Fibroblast of pulmonary artery (primary cell): ENCODE measurements around the gene EID2B.

Experiments used
- DNase-seq: peaks from one replicate; pipeline ENCODE4 v3.0.0-alpha.2; 2010; ENCODE audit warnings: low read depth
- H3K4me3 ChIP-seq: replicated peaks from 2 replicates; pipeline ENCODE4 v1.5.1; 2011; ENCODE audit warnings: low read depth, mild to moderate bottlenecking, control low read depth, low read length, moderate library complexity
- TF ChIP-seq, protein P1 (sequence below): IDR thresholded peaks from 2 replicates; pipeline ENCODE4 v1.5.1; 2011; ENCODE audit warnings: mild to moderate bottlenecking, control low read depth, low read length, inconsistent platforms; ENCODE audit errors: missing control alignments

EID2B gene

DNA sequence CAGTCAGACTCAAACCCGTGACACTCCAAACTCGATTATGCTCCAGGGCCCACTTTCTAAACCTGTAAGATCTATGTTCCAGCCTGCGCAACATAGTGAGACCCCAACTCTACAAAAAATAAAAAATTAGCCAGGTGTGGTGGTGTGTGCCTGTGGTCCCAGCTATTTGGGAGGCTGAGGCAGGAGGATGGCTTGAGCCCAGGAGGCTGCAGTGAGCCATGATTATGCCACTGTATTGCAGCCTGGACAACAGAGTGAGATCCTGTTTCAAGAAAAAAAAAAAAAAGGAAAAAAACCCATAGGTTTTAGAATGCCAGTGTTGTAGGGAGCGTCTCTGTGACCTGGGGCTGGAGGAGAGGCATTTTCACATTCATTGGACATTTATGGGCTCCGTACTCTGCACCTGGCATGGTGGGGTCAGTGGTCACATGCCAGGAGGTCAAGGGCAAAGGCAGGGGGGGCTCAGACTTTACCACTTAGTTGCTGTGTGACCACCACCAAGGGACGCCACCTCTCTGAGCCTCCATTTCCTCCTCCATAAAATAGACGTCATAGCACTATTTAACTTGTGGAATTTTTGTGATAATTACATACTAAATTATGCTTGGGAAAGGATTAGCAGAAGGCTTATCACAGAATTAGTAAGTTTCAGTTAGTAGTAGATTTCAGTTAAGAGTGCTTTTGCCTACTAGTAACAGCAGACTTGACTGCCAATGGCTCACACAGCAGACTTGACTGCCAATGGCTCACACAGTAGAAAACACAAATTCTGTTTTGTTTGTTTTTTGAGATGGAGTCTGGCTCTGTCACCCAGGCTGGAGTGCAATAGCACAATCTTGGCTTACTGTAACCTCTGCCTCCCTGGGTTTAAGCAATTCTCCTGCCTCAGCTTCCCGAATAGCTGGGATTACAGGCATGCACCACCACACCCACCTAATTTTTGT is 11.8 kb downstream of the EID2B start:
- TF ChIP-seq, protein P1, sequence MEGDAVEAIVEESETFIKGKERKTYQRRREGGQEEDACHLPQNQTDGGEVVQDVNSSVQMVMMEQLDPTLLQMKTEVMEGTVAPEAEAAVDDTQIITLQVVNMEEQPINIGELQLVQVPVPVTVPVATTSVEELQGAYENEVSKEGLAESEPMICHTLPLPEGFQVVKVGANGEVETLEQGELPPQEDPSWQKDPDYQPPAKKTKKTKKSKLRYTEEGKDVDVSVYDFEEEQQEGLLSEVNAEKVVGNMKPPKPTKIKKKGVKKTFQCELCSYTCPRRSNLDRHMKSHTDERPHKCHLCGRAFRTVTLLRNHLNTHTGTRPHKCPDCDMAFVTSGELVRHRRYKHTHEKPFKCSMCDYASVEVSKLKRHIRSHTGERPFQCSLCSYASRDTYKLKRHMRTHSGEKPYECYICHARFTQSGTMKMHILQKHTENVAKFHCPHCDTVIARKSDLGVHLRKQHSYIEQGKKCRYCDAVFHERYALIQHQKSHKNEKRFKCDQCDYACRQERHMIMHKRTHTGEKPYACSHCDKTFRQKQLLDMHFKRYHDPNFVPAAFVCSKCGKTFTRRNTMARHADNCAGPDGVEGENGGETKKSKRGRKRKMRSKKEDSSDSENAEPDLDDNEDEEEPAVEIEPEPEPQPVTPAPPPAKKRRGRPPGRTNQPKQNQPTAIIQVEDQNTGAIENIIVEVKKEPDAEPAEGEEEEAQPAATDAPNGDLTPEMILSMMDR, result no peak
- no peak overlapping the region for H3K4me3 ChIP-seq
- no peak for DNase-seq

DNA sequence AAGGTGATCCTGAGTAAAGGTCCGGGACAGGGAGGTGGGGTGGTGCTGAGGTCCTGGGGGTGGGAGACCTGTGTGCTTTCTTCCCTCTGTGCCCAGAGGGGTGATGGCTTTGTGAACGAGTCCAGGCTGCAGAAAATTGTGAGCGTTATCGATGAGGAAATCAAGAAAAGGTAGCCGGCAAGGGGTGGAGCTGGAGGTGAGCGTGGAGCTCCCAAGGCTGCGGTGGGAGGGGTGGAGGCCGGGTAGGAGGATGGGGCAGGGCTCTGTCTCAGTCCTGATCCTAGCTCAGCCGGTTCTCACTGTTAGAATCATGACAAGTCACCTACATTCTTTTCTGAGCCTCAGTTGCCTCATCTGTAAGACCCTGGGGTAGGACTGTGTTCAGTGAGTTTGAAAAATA is 13.7 kb downstream of the EID2B start:
- H3K4me3 ChIP-seq, result no peak overlapping the region
- TF ChIP-seq, protein P1, result no peak
- DNase-seq, result no peak

DNA sequence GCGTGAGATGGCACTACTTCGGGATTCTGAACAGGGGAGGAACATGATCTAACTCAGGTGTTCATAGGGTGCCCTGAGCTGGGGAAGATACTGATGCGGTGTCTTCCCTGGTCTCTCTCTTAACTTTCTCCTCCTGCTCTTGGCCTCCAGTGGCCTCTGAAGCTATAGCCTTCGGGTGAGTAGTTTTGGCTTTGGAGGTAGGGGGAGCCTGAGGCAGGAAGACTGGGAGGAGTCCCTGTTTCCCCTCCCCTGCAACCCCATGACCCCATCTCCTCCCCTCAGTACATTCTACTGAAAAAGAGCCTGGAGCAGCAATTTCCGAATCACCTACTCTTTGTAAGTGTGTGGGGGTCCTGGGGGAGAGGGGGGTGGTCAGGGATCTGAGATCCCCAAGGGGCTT is 14.2 kb downstream of the EID2B start:
- no peak for DNase-seq
- TF ChIP-seq, protein P1, result no peak
- H3K4me3 ChIP-seq, result no peak overlapping the region

DNA sequence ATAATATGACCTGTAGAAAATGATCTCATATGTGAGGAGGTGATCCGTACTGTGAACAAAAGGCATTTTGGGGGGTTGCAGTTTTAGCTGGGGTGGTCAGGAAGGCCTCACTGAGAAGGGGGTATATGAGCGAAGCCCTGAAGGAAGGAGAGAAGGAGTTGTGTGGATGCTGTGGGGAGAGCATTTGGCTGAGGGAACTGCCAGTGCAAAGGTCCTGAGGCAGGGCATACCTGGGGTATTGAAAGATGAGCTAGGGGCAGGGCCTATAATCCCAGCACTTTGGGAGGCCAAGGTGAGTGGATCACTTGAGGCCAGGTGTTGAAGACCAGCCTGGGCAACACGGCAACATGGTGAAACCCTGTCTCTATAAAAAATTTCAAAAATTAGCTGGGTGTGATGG is 15.2 kb downstream of the EID2B start:
- DNase-seq, result no peak
- no peak overlapping the region for H3K4me3 ChIP-seq
- TF ChIP-seq, protein P1, result no peak

DNA sequence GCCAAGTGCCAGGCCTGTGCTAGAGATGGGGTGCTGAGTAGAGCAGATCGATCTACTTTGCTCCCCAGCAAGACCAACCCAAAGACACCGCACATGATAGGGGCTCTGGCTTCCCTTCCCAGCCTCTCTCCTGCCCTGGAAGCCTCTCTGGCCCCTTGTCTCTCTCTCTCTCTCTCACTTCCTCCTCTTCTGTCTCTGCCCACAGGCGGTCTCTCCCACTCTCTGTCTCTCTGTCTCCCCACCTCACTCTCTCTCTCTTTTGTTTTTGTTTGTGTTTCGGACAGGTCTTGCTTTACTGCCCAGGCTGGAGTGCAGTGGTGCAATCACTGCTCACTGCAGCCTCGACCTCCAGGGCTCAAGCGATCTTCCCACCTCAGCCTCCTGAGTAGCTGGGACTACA is 16.4 kb downstream of the EID2B start:
- no peak overlapping the region for H3K4me3 ChIP-seq
- DNase-seq, result no peak
- TF ChIP-seq, protein P1, result no peak

DNA sequence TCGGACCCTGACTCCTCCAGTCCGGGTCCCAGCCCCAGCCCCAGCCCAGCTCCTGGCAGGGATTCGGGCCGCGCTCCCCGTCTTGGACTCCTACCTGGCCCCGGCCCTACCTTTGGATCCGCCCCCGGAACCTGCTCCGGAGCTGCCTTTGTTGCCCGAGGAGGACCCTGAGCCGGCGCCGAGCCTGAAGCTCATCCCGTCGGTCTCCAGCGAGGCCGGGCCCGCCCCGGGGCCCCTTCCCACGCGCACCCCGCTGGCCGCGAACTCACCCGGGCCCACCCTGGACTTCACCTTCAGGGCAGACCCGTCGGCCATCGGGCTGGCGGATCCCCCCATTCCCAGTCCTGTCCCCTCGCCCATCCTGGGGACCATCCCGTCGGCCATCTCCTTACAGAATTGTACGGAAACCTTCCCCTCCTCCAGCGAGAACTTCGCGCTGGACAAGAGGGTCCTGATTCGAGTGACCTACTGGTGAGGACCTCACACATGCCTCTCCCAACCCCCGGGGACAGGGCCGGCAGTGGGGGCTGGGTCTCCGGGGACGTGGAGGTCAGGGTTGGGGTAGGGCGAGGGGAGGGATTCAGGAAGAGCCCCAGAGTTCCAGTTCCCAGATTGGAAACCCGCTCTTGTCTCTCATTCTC is 17.0 kb downstream of the EID2B start:
- no peak for DNase-seq
- TF ChIP-seq, protein P1, result no peak
- no peak overlapping the region for H3K4me3 ChIP-seq
